Duodenal mucosa (tissue), 2 donors: ENCODE measurements around the gene NAA60.
"Not testable (repeated sequence)": the region's sequence is repeated elsewhere in the genome, so short reads cannot be mapped to it uniquely, and the experiment has no call there.

Experiments used
- H3K27ac ChIP-seq: one replicate; pipeline ENCODE4 v1.7.0; 2013; ENCODE audit warnings: low read depth, low read length
- H3K27me3 ChIP-seq, 2 donors: one replicate each; pipeline ENCODE4 v1.7.0; 2013; ENCODE audit warnings: low read length in 2 of 2, control low read depth in 1 of 2; ENCODE audit not compliant: insufficient read depth in 2 of 2, control insufficient read depth in 1 of 2
- H3K36me3 ChIP-seq, 2 donors: one replicate each; pipeline ENCODE4 v1.7.0; 2013; ENCODE audit warnings: low read length in 2 of 2, control low read depth in 1 of 2; ENCODE audit not compliant: insufficient read depth in 2 of 2, control insufficient read depth in 1 of 2
- H3K4me1 ChIP-seq, 2 donors: one replicate each; pipeline ENCODE4 v1.7.0; 2013; ENCODE audit warnings: low read length in 2 of 2, control low read depth in 1 of 2; ENCODE audit not compliant: insufficient read depth in 2 of 2, control insufficient read depth in 1 of 2
- H3K4me3 ChIP-seq, 2 donors: one replicate each; pipeline ENCODE4 v1.7.0; 2013; ENCODE audit warnings: low read length in 2 of 2, low read depth in 1 of 2
- H3K9ac ChIP-seq, 2 donors: one replicate each; pipeline ENCODE4 v1.7.0; 2013; ENCODE audit warnings: low read length in 2 of 2, low read depth in 1 of 2
- H3K9me3 ChIP-seq, 2 donors: one replicate each; pipeline ENCODE4 v1.7.0; 2013; ENCODE audit warnings: low read length in 2 of 2, control low read depth in 1 of 2; ENCODE audit not compliant: control insufficient read depth in 1 of 2

The NAA60 gene

GRCh38 chr16:3520413-3520812, 76.9 kb downstream of the NAA60 start:
- no peaks in the 10 kb centered on the region for H3K27me3 ChIP-seq
- peaks cover 9 to 48% of the 10 kb centered on the region in 2 donors for H3K36me3 ChIP-seq
- H3K27ac ChIP-seq: no peak overlapping the region
- no peak overlapping the region for H3K4me3 ChIP-seq
- no peak overlapping the region for H3K9ac ChIP-seq
- no peaks in the 10 kb centered on the region for H3K9me3 ChIP-seq
- no peaks in the 10 kb centered on the region for H3K4me1 ChIP-seq

GRCh38 chr16:3520841-3521240, 77.4 kb downstream of the NAA60 start:
- Histone ChIP-seq H3K27me3 (no peaks in the 10 kb centered on the region), H3K27ac (no peak overlapping the region), H3K4me1 (no peaks in the 10 kb centered on the region), H3K4me3 (no peak overlapping the region), H3K36me3 (peaks cover 9 to 46% of the 10 kb centered on the region in 2 donors), H3K9ac (no peak overlapping the region), H3K9me3 (no peaks in the 10 kb centered on the region)

- Histone ChIP-seq H3K27ac (no peak overlapping the region), H3K36me3 (peaks cover 9 to 40% of the 10 kb centered on the region in 2 donors), H3K4me1 (no peaks in the 10 kb centered on the region), H3K27me3 (no peaks in the 10 kb centered on the region), H3K9me3 (peaks cover 0 to under 1% of the 10 kb centered on the region in 2 donors), H3K4me3 (no peak overlapping the region), H3K9ac (no peak overlapping the region)
These were observed 79.8 kb downstream of the NAA60 start for GRCh38 chr16:3523281-3523680.

- H3K36me3 ChIP-seq: peaks cover 16 to 27% of the 10 kb centered on the region in 2 donors
- peaks cover 0 to 2% of the 10 kb centered on the region in 2 donors for H3K9me3 ChIP-seq
These were observed 82.5 kb downstream of the NAA60 start for GRCh38 chr16:3525951-3526350.

GRCh38 chr16:3527216-3527829, 83.8 kb downstream of the NAA60 start:
- not testable (repeated sequence) for H3K27ac ChIP-seq, H3K4me3 ChIP-seq
- H3K36me3 ChIP-seq: peaks cover 16 to 29% of the 10 kb centered on the region in 2 donors

More at GRCh38 chr16:3525951-3526350, 82.5 kb downstream of the NAA60 start:
- Histone ChIP-seq H3K27ac (no peak overlapping the region), H3K4me3 (no peak overlapping the region), H3K4me1 (no peaks in the 10 kb centered on the region), H3K9ac (no peak overlapping the region), H3K27me3 (no peaks in the 10 kb centered on the region)

GRCh38 chr16:3528406-3528805, 84.9 kb downstream of the NAA60 start:
- Histone ChIP-seq H3K4me3 (no peak overlapping the region), H3K4me1 (no peaks in the 10 kb centered on the region), H3K27me3 (no peaks in the 10 kb centered on the region), H3K27ac (no peak overlapping the region), H3K36me3 (peaks cover 20 to 36% of the 10 kb centered on the region in 2 donors), H3K9me3 (peaks cover 0 to 2% of the 10 kb centered on the region in 2 donors), H3K9ac (no peak overlapping the region)

More at GRCh38 chr16:3527216-3527829, 83.8 kb downstream of the NAA60 start:
- not testable (repeated sequence) for H3K9me3 ChIP-seq, H3K4me1 ChIP-seq, H3K27me3 ChIP-seq, H3K9ac ChIP-seq

- Histone ChIP-seq H3K27ac (no peak overlapping the region), H3K27me3 (no peaks in the 10 kb centered on the region), H3K9ac (no peak overlapping the region), H3K36me3 (peaks cover 20 to 32% of the 10 kb centered on the region in 2 donors), H3K9me3 (peaks cover 0 to 2% of the 10 kb centered on the region in 2 donors), H3K4me3 (no peak overlapping the region), H3K4me1 (no peaks in the 10 kb centered on the region)
These were observed 85.7 kb downstream of the NAA60 start for GRCh38 chr16:3529175-3529574.

- H3K36me3 ChIP-seq: peaks cover 11 to 32% of the 10 kb centered on the region in 2 donors
These were observed 87.0 kb downstream of the NAA60 start for GRCh38 chr16:3530371-3530914.

GRCh38 chr16:3532741-3533140, 89.3 kb downstream of the NAA60 start:
- no peak overlapping the region for H3K4me3 ChIP-seq

More at GRCh38 chr16:3530371-3530914, 87.0 kb downstream of the NAA60 start:
- Histone ChIP-seq H3K9me3 (peaks cover 0 to 2% of the 10 kb centered on the region in 2 donors), H3K4me1 (no peaks in the 10 kb centered on the region), H3K27ac (no peak overlapping the region), H3K9ac (no peak overlapping the region), H3K4me3 (no peak overlapping the region), H3K27me3 (no peaks in the 10 kb centered on the region)

GRCh38 chr16:3534126-3534525, 90.6 kb downstream of the NAA60 start:
- no peaks in the 10 kb centered on the region for H3K4me1 ChIP-seq
- H3K27ac ChIP-seq: no peak overlapping the region
- peaks cover 23 to 38% of the 10 kb centered on the region in 2 donors for H3K36me3 ChIP-seq

More at GRCh38 chr16:3532741-3533140, 89.3 kb downstream of the NAA60 start:
- H3K36me3 ChIP-seq: peaks cover 23 to 37% of the 10 kb centered on the region in 2 donors
- peaks cover 0 to 2% of the 10 kb centered on the region in 2 donors for H3K9me3 ChIP-seq
- no peak overlapping the region for H3K27ac ChIP-seq
- no peak overlapping the region for H3K9ac ChIP-seq
- no peaks in the 10 kb centered on the region for H3K27me3 ChIP-seq
- no peaks in the 10 kb centered on the region for H3K4me1 ChIP-seq

More at GRCh38 chr16:3534126-3534525, 90.6 kb downstream of the NAA60 start:
- Histone ChIP-seq H3K27me3 (no peaks in the 10 kb centered on the region), H3K9ac (no peak overlapping the region), H3K9me3 (no peaks in the 10 kb centered on the region), H3K4me3 (no peak overlapping the region)
